Skin epidermis (tissue), 12 donors: Measurements from ENCODE around the gene MAOA.
A peak's percentile ranks its signal among the peaks of the same experiment; 100 is the strongest.
"Not testable (repeated sequence)": the region's sequence is repeated elsewhere in the genome, so short reads cannot be mapped to it uniquely, and the experiment has no call there.

ENCODE experiments used
- H3K27ac ChIP-seq, 21 experiments: fragments of 200-600 bp; sonication (generic) in 11 of 21; one replicate each; pipeline ENCODE4 v1.5.0; 2020; ENCODE audit warnings: mild to moderate bottlenecking in 3 of 21, inconsistent platforms in 2 of 21, moderate library complexity in 2 of 21
- H3K4me3 ChIP-seq, 7 experiments: fragments of 200-600 bp; sonication (generic) in 2 of 7; one replicate each; pipeline ENCODE4 v1.5.0; 2020; ENCODE audit warnings: inconsistent platforms in 2 of 7, mild to moderate bottlenecking in 2 of 7, moderate library complexity in 1 of 7

The MAOA gene

DNA sequence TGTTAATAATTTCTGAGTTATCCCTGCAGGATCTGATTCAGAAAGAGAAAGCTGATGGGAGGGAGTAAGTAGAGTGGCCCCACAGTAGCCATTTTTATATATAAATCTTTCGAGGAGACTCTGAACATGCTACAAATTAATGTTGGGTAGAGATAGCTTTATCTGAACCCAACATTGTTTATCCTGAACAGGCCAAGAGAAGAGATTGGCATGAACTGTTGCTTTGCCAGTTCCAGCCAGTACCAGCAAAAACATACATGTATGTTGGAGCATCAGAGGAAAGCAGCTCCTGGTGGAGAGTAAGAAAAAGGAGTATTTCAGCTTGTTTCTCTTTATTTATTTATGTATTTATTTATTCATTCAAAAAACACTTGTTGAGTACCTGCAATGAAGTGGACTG, 1.6 kb downstream of the MAOA start:
- Histone ChIP-seq H3K4me3 (no peak overlapping the region), H3K27ac (no peak overlapping the region)

DNA sequence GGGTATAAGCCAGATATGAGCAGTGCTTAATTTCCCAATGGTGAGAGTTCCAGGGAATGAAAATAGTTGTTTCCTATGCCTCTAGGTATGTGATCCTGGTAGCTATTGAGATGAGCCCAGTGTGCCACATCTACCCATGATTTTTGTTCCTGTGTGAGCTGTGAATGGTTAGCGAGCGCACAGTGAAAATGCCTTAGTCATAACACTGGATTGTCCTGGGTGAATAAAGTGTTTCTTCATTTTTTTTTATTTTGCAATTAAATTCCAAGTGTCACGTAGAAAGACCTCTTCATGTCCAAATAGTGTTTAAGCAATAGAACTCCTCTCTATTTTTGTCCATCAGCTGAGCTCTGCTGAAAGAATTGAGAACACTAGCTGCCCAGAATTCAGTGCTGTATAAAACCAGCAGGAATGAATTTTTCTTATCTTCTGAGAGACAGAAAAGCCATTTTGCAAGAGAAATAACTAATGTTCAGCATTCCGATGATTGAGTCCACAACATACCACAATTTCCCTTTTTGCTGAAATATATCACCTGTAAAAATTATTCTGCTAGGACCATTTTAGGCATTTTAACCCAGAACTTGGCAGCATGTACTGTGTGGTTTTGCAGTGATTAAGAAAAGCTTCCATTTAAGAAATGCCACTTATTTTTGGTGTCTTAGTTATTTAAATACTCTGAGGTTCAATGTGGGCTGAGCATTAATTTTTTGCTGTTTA, 5.6 kb downstream of the MAOA start:
- Histone ChIP-seq H3K4me3 (no peak overlapping the region), H3K27ac (no peak overlapping the region)

GRCh38 chrX:43663173-43663572, 7.1 kb downstream of the MAOA start:
- no peak overlapping the region for H3K4me3 ChIP-seq
- no peak overlapping the region for H3K27ac ChIP-seq

DNA sequence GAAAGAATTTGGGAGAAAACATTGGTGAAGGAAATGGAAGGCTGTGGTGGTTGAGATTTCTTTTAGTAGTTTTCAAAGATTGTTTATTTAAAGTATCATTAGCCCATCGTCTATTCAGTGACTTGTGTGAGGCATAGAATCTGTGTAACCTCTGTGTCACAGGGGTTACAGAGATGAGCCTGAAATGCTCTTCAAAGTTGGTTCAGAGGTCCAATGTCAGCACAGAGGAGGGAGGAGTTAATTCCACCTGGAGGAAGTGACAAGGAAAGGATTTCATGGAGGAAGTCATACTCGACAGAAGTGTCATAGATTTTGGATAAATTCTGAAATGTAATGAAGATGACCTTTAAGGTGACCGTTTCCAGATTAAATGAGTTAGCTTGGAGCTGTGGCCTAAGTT, 8.2 kb downstream of the MAOA start:
- H3K27ac ChIP-seq: no peak overlapping the region
- H3K4me3 ChIP-seq: no peak overlapping the region

DNA sequence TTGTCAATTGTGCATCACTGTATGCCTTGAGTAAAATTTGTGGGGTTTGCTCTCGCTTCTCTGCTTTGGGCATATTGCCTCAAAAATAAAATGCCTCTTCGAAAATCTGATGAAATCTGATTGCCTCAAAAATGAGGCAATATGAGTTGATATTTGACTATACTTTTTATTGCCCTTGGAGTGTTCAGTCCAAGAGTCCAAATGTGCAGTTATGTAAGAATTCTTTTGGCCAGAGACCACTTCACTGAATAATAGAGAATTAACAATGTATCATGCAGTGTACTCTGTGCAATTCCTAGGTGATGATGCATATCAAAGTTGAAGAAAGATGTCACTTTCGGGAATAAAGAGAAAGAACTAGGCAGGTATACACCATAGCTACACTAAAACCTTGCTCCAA, 8.6 kb downstream of the MAOA start:
- Histone ChIP-seq H3K4me3 (no peak overlapping the region), H3K27ac (no peak overlapping the region)

DNA sequence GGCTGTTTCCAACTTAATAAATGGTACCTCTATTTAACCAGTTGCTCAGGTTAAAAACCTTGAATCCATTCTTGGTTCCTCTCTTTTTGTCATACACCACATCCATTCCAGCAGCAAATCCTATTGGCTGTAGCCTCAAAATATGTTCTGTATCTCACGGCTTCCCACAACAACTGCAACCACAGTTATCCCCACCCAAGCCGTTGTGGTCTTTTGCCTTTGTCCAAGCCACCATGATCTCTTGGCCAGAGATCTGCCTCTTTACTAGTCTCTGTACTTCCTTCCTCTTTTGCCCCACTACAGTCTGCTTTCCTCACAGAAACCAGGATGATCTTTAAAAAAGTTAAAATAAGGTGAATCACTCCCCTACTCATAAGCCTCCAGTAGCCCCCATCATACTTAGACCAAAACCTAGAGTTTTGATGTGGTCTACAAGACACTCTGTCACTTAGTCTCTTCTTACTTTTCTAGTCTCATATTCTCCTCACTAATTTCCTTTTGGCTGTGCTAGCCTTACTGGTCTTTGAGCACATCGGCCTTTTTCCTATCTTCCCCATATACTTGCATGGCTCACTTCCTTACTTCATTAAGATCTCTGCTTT, 10.3 kb downstream of the MAOA start:
- no peak overlapping the region for H3K27ac ChIP-seq

DNA sequence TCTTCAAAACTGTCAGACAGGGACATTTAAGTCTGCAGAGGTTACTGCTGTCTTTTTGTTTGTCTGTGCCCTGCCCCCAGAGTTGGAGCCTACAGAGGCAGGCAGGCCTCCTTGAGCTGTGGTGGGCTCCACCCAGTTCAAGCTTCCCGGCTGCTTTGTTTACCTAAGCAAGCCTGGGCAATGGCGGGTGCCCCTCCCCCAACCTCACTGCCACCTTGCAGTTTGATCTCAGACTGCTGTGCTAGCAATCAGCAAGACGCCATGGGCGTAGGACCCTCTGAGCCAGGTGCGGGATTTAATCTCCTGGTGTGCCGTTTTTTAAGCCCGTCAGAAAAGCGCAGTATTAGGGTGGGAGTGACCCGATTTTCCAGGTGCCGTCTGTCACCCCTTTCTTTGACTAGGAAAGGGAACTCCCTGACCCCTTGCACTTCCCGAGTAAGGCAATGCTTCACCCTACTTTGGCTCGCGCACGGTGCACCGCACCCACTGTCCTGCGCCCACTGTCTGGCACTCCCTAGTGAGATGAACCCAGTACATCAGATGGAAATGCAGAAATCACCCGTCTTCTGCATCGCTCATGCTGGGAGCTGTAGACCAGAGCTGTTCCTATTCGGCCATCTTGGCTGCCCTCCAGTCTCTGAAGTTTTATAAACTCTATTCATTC, 20.0 kb downstream of the MAOA start:
- not testable (repeated sequence) for H3K27ac ChIP-seq, H3K4me3 ChIP-seq

More for the DNA sequence above, 10.3 kb downstream of the MAOA start:
- H3K4me3 ChIP-seq: no peak overlapping the region

DNA sequence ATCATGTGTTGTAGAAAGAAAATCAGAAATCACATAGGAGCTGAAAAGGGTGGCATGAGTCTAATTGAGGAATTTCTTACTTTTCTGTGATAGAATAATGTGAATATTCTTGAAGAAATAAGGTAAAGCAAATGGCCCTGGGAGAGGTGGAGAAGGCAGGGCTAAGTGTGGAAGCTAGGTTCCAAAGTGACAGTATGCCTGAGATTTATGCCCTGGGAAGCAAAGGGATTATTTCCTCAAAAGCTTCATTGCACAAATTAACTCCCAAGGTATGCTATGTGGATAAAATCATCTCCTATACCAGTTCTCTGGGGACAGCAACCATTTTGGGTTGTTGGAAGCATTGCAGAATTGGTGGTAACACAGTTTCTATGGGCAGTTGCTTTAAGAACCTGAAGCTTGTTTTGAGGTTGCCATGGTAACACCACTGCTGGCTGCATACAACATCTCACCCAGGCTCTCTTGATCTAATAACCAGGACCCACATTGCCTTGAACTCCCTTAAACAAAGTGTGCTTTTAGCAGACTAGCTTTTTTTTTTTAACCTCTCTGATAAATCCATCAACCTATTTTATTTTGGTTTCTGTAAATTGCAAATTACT, 21.0 kb downstream of the MAOA start:
- no peak overlapping the region for H3K27ac ChIP-seq
- no peak overlapping the region for H3K4me3 ChIP-seq

GRCh38 chrX:43677993-43678392, 21.9 kb downstream of the MAOA start:
- H3K27ac ChIP-seq: no peak overlapping the region
- no peak overlapping the region for H3K4me3 ChIP-seq

GRCh38 chrX:43679058-43679457, 23.0 kb downstream of the MAOA start:
- H3K4me3 ChIP-seq: no peak overlapping the region
- no peak overlapping the region for H3K27ac ChIP-seq

DNA sequence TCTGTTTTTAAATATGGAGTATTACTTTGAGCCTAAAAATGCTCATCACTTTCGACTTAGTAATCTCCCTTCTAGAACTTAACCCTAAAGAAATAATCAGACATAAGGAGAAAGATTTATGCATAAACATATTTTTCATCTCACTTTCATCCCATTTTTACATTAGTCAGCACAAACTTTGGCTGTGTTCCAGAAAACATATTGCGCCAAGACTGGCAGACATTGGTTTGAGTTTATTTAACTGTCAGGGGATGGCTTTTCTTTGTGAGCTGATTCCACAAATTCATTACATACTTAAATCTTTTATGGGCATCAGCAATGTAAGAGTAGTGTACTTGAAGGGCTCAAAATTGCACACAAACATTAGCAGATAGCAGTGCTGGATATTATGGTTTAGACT, 23.7 kb downstream of the MAOA start:
- no peak overlapping the region for H3K27ac ChIP-seq

DNA sequence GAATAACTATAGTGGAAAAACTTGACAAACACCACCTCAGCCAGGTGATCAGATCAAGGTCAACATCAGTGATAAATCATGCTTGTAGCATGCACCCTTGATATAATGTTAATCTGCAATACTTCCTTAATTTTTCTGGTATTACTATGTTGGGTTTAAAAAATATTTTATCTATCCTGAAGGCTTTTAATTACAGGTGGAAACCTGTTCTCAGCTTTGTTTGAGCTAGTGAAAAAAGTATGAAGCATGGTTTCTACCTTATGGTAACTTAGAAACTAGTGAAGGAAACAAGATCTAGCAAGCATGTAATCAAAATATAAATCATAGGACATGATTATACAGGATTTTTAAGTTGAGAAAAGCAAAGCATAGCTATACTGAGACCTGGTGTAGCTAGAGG, 26.6 kb downstream of the MAOA start:
- H3K27ac ChIP-seq: no peak overlapping the region
- H3K4me3 ChIP-seq: no peak overlapping the region

More for the DNA sequence above, 23.7 kb downstream of the MAOA start:
- H3K4me3 ChIP-seq: no peak overlapping the region

GRCh38 chrX:43685221-43685620, 29.1 kb downstream of the MAOA start:
- Histone ChIP-seq H3K4me3 (no peak overlapping the region), H3K27ac (no peak overlapping the region)

- no peak overlapping the region for H3K4me3 ChIP-seq
Observed at GRCh38 chrX:43688586-43688985, 32.5 kb downstream of the MAOA start.

GRCh38 chrX:43693602-43694406, 37.7 kb downstream of the MAOA start:
- H3K4me3 ChIP-seq: no peak overlapping the region
- H3K27ac ChIP-seq: no peak overlapping the region

More at GRCh38 chrX:43688586-43688985, 32.5 kb downstream of the MAOA start:
- H3K27ac ChIP-seq: no peak overlapping the region

DNA sequence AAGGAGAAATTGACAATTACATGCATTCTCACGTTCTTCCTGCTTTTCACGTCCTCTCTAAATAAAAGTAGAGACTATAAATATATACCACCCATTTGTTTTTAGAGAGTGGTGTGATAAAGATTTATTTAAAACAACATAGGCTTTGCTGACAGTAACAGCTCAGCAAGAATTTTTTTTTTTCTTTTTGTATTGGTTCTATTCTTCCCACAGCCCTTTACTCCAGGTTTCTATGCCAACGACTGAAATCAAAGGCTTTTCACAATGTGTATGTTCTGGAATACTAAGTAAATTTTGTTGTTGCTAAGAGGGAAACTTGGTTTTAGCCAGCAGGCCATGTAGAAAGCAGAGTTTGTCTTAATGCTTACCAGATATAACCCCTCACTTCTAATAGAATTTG, 43.4 kb downstream of the MAOA start:
- no peak overlapping the region for H3K4me3 ChIP-seq
- H3K27ac ChIP-seq: no peak overlapping the region

DNA sequence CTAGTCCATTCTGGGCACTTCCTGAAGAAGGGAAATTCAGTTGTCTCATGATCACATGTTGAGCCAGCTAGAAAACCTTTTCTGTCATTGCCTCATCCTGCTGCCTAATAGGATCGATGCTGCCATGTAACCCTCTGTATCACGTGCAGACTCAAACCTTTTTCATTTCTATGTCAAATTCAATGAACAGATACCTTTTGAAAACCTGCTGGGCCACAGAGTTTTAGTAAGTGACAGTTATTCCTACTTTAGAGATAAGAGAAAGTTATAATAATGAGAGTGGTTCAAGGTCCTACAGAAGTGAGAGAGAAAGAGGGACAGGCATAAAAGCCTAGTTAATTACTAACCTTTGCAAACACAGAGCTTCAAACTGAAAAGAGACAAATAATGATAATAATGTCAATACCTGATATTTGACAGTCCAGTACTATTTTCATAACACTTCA, 46.0 kb downstream of the MAOA start:
- no peak overlapping the region for H3K27ac ChIP-seq
- H3K4me3 ChIP-seq: no peak overlapping the region

GRCh38 chrX:43702660-43703059, 46.6 kb downstream of the MAOA start:
- no peak overlapping the region for H3K27ac ChIP-seq
- no peak overlapping the region for H3K4me3 ChIP-seq

- peak overlapping the region in 1 of 21 experiments; percentile 24 for H3K27ac ChIP-seq
- H3K4me3 ChIP-seq: no peak overlapping the region
Observed at GRCh38 chrX:43703211-43703791, 47.2 kb downstream of the MAOA start.
